Body of pancreas (tissue), 4 donors: ENCODE data around the gene SNX17. TPM values are rescaled to one million over a fixed set of nuclear protein-coding genes. Genes with fewer than 3 reads are reported as not detected.
"Not testable (repeated sequence)": the region's sequence is repeated elsewhere in the genome, so short reads cannot be mapped to it uniquely, and the experiment has no call there.

Experiments
- ATAC-seq: fragments of 150-250 bp; one replicate; pipeline ENCODE4 v1.9.1; 2016
- DNase-seq, 4 donors: peaks; one replicate each; pipeline ENCODE4 v3.0.0-alpha.2; 2019
- H3K27ac ChIP-seq, 4 donors: fragments of 200-600 bp; sonication (generic); 1 replicate in 3 of 4; 2 replicates in 1 of 4; pipeline versions ENCODE4 v1.5.1 to v1.6.1; 2016 to 2019; ENCODE audit warnings: mild to moderate bottlenecking in 1 of 4, mixed read lengths in 1 of 4, moderate library complexity in 1 of 4
- H3K27me3 ChIP-seq, 2 donors: fragments of 200-600 bp; sonication (generic); one replicate each; pipeline ENCODE4 v1.6.0; 2016; ENCODE audit warnings: mild to moderate bottlenecking in 1 of 2
- H3K36me3 ChIP-seq, 2 donors: fragments of 200-600 bp; sonication (generic); replicated peaks in 1 of 2; 2 replicates each; pipeline ENCODE4 v1.5.1; 2016; ENCODE audit warnings: low read depth in 2 of 2; ENCODE audit not compliant: insufficient read depth in 1 of 2
- H3K4me1 ChIP-seq: fragments of 200-600 bp; sonication (generic); one replicate; pipeline ENCODE4 v1.6.0; 2016
- H3K4me3 ChIP-seq, 2 donors: fragments of 200-600 bp; sonication (generic); 1 replicate in 1 of 2; 2 replicates in 1 of 2; pipeline ENCODE4 v1.5.1; 2016 to 2019
- H3K9me3 ChIP-seq, 3 donors: fragments of 200-600 bp; sonication (generic); 1 replicate in 2 of 3; 2 replicates in 1 of 3; pipeline ENCODE4 v1.5.1; 2016
- POLR2A ChIP-seq, 3 donors: fragments of 450-650 bp; IDR thresholded peaks; one replicate each; pipeline ENCODE4 v1.6.1; 2016; ENCODE audit warnings: antibody characterized with exemption in 3 of 3, mild to moderate bottlenecking in 2 of 3
- WGBS, 2 donors: methylation state at CpG; one replicate each; pipeline ENCODE4 v1.1.5; 2017; 5-methylcytosine and 5-hydroxymethylcytosine counted together
- intact Hi-C: fragments of 100-400 bp; cut with DNase I; formaldehyde crosslinking; loops from one replicate; pipeline ENCODE4 v1.15.1; 2023
- total RNA-seq, 2 donors: library from RNA; depleted of rRNA; stranded (reverse); fragments of >200 nt; gene quantifications; one replicate each; pipeline ENCODE4 v1.1.0, GENCODE V29; 2016
- TF ChIP-seq, protein P1 (sequence below), 7 experiments: fragments of 450-650 bp in 4 of 7; fragments of 200-600 bp in 3 of 7; sonication (generic) in 3 of 7; IDR thresholded peaks; one replicate each; pipeline ENCODE4 v1.5.1; 2016 to 2019; ENCODE audit warnings: antibody characterized with exemption in 7 of 7

SNX17 gene
- total RNA-seq, 2 donors from 2014 or later: 50.4 to 70.8 TPM

DNA sequence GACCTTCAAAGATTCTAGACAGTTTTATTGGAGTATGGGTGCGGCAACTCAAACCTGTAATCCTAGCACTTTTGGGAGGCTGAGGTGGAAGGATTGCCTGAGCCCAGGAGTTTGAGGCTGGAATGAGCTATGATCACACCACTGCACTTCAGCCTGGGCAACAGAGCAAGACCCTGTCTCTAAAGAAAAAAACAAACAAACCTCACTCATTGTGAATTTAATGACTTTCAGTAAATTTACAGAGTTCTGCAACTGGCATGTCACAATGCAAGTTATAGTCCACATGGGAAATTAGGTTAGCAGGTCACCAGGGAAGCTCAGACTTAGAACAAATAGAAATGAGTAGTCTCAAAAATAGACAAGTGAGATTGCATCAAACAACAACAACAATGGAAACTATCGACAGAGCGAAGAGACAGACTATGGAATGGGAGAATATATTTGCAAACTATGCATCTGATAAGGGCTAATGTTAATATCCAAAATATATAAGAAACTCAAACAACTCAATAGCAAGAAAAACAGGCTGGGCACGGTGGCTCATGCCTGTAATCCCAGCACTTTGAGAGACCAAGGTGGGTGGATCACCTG is 51.3 kb downstream of the SNX17 start:
- no peak for TF ChIP-seq POLR2A (IDR thresholded peaks at IDR 0.05)
- TF ChIP-seq, protein P1, sequence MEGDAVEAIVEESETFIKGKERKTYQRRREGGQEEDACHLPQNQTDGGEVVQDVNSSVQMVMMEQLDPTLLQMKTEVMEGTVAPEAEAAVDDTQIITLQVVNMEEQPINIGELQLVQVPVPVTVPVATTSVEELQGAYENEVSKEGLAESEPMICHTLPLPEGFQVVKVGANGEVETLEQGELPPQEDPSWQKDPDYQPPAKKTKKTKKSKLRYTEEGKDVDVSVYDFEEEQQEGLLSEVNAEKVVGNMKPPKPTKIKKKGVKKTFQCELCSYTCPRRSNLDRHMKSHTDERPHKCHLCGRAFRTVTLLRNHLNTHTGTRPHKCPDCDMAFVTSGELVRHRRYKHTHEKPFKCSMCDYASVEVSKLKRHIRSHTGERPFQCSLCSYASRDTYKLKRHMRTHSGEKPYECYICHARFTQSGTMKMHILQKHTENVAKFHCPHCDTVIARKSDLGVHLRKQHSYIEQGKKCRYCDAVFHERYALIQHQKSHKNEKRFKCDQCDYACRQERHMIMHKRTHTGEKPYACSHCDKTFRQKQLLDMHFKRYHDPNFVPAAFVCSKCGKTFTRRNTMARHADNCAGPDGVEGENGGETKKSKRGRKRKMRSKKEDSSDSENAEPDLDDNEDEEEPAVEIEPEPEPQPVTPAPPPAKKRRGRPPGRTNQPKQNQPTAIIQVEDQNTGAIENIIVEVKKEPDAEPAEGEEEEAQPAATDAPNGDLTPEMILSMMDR (IDR thresholded peaks at IDR 0.05): no peak
- intact Hi-C loops: no loop called here
- H3K27me3 ChIP-seq: no peaks in the 10 kb centered on the region
- DNase-seq (no peak), ATAC-seq (no peak)
- no peaks in the 10 kb centered on the region for H3K9me3 ChIP-seq
- no peak overlapping the region for H3K27ac ChIP-seq
- no peaks in the 10 kb centered on the region for H3K4me1 ChIP-seq
- 77% methylated on average over 4 of the region's 4 CpGs for WGBS, 2 donors
- H3K4me3 ChIP-seq: no peak overlapping the region
- no peaks in the 10 kb centered on the region for H3K36me3 ChIP-seq

DNA sequence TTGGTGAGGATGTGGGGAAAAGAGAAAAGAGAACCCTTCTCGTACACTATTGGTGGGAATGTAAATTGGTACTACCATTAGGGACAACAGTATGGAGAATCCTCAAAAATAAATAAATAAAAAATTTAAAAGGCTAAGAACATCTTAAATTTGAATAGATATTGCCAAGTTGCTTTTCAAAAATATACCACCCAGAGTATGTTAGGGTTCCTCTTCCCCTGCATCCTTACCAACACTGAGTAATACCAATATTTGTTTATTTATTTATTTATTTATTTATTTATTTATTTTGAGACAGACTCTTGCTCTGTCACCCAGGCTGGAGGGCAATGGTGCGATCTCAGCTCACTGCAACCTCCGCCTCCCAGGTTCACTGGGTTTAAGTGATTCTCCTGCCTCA is 52.5 kb downstream of the SNX17 start:
- DNase-seq (no peak), ATAC-seq (no peak)
- intact Hi-C loops: no loop called here
- Histone ChIP-seq H3K4me3 (no peak overlapping the region), H3K27ac (no peak overlapping the region), H3K4me1 (peaks cover 7% of the 10 kb centered on the region), H3K27me3 (no peaks in the 10 kb centered on the region), H3K36me3 (no peaks in the 10 kb centered on the region), H3K9me3 (no peaks in the 10 kb centered on the region)
- WGBS, 2 donors: 99 to 100% methylated on average over 3 of the region's 3 CpGs
- TF ChIP-seq, protein P1 (IDR thresholded peaks at IDR 0.05): no peak
- no peak for TF ChIP-seq POLR2A (IDR thresholded peaks at IDR 0.05)

DNA sequence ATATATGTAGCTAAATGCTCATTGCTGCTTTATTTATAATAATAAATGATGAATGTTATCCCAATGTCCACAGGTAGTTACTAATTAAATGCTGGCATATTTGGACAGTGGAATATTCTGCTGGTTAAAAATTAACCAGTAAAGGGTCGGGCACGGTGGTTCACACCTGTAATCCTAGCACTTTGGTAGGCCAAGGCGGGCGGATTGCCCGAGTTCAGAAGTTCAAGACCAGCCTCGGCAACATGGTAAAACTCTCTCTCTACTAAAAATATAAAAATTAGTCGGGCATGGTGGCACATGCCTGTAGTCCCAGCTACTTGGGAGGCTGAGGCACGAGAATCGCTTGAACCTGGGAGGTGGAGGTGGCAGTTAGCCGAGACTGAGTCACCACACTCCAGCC is 54.6 kb downstream of the SNX17 start:
- H3K4me1 ChIP-seq: peaks cover 13% of the 10 kb centered on the region
- DNase-seq: peak in 1 of 4 donors; percentile 22
- H3K27ac ChIP-seq, ATAC-seq, H3K27me3 ChIP-seq, H3K4me3 ChIP-seq, H3K9me3 ChIP-seq, intact Hi-C loops, H3K36me3 ChIP-seq: not testable (repeated sequence)
- 57 to 60% methylated on average over 10 of the region's 10 CpGs for WGBS, 2 donors

Other genes with a start within 250 kb of the SNX17 start
- gene ABHD1, start 246.8 kb upstream of the SNX17 start, total RNA-seq: under 1 TPM in 1 of 2 donors, not detected in 1; 0.33 TPM
- gene PREB, start 236.0 kb upstream of the SNX17 start, total RNA-seq: 100 to 1,000 TPM in 1 of 2 donors, 10 to 100 TPM in 1; 56.3 to 103 TPM
- gene PRR30, start 231.2 kb upstream of the SNX17 start, total RNA-seq: not detected
- under 1 TPM; under 0.01 to 0.66 TPM for gene TCF23, start 221.6 kb upstream of the SNX17 start, total RNA-seq
- 10 to 100 TPM; 69.2 to 75.0 TPM for gene ATRAID, start 158.6 kb upstream of the SNX17 start, total RNA-seq
- 10 to 100 TPM; 17.4 to 34.6 TPM for gene SLC5A6, start 158.3 kb upstream of the SNX17 start, total RNA-seq
- 10 to 100 TPM; 18.4 to 36.9 TPM for gene CAD, start 153.2 kb upstream of the SNX17 start, total RNA-seq
- not detected for gene SLC30A3, start 107.6 kb upstream of the SNX17 start, total RNA-seq
- 1 to 10 TPM in 1 of 2 donors, not detected in 1; 1.3 TPM for gene DNAJC5G, start 95.2 kb upstream of the SNX17 start, total RNA-seq
- gene TRIM54, start 88.2 kb upstream of the SNX17 start, total RNA-seq: under 1 TPM in 1 of 2 donors, not detected in 1; 0.26 TPM
- gene UCN, start 62.2 kb upstream of the SNX17 start, total RNA-seq: 1 to 10 TPM in 1 of 2 donors, not detected in 1; 2.9 TPM
- gene MPV17, start 47.5 kb upstream of the SNX17 start, total RNA-seq: 10 to 100 TPM; 56.7 to 64.3 TPM
- gene GTF3C2, start 13.9 kb upstream of the SNX17 start, total RNA-seq: 10 to 100 TPM; 26.2 to 73.2 TPM
- 10 to 100 TPM; 24.9 to 39.2 TPM for gene EIF2B4, start 278 bp upstream of the SNX17 start, total RNA-seq
- 10 to 100 TPM; 11.7 to 22.1 TPM for gene ZNF513, start 10.1 kb downstream of the SNX17 start, total RNA-seq
- gene PPM1G, start 39.0 kb downstream of the SNX17 start, total RNA-seq: 10 to 100 TPM; 36.3 to 49.4 TPM
- 10 to 100 TPM; 34.2 to 36.6 TPM for gene NRBP1, start 58.0 kb downstream of the SNX17 start, total RNA-seq
- gene KRTCAP3, start 71.8 kb downstream of the SNX17 start, total RNA-seq: 10 to 100 TPM; 11.9 to 25.2 TPM
- gene IFT172, start 119.1 kb downstream of the SNX17 start, total RNA-seq: 10 to 100 TPM; 14.3 to 41.2 TPM
- gene FNDC4, start 124.6 kb downstream of the SNX17 start, total RNA-seq: 10 to 100 TPM; 10.4 to 20.8 TPM
- 1 to 10 TPM in 1 of 2 donors, not detected in 1; 1.6 TPM for gene GCKR, start 126.2 kb downstream of the SNX17 start, total RNA-seq
- 10 to 100 TPM; 11.9 to 63.3 TPM for gene ZNF512, start 212.4 kb downstream of the SNX17 start, total RNA-seq